Sigmoid colon (tissue), 3 donors: ENCODE results near the gene PADI1.

ENCODE experiments used
- POLR2A ChIP-seq, 2 donors: fragments of 450-650 bp; IDR thresholded peaks; one replicate each; pipeline ENCODE4 v1.6.1; 2016; ENCODE audit warnings: antibody characterized with exemption in 2 of 2, mild to moderate bottlenecking in 2 of 2, moderate library complexity in 2 of 2
- TF ChIP-seq, protein P1 (sequence below), 4 experiments: fragments of 450-650 bp in 3 of 4; fragments of 200-600 bp in 1 of 4; IDR thresholded peaks; one replicate each; pipeline ENCODE4 v1.5.1; 2016 to 2019; ENCODE audit warnings: antibody characterized with exemption in 4 of 4, mild to moderate bottlenecking in 3 of 4, moderate library complexity in 2 of 4

DNA sequence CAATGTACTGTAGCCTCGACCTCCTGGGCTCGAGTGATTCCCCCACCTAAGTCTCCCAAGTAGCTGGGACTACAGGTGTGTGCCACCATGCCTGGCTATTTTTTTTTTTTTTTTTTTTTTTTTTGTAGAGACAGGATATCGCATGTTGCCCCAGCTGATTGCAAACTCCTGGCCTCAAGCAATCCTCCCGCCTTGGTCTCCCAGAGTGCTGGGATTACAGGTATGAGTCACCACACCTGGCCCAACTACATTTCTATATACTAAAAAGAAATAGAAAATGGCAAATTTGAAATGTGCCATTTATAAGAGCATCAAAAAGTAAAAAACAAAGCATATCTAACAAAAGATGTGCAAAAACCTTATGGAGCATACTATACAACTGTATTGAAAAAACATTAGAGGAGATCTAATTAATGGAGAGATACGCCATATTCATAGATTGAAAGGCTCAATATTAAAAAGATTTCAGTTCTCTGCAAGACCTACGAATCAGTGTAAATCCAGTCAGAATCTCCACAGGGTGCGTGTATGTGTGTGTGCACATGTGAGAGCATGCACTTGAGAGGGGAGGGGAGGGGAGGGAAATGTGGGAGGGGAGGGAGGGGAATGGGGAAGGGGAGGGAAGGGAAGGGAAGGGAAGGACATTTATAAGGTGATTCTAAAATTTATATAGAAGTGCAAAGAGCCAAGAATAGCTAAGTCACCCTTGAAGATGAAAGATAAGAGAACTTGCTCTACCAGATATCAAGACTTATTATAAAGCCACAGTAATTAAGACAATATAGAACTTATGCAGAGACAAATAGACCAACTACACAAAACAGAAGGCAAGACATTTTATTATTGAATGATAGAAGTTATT, 87.6 kb downstream of the PADI1 start:
- TF ChIP-seq, protein P1, sequence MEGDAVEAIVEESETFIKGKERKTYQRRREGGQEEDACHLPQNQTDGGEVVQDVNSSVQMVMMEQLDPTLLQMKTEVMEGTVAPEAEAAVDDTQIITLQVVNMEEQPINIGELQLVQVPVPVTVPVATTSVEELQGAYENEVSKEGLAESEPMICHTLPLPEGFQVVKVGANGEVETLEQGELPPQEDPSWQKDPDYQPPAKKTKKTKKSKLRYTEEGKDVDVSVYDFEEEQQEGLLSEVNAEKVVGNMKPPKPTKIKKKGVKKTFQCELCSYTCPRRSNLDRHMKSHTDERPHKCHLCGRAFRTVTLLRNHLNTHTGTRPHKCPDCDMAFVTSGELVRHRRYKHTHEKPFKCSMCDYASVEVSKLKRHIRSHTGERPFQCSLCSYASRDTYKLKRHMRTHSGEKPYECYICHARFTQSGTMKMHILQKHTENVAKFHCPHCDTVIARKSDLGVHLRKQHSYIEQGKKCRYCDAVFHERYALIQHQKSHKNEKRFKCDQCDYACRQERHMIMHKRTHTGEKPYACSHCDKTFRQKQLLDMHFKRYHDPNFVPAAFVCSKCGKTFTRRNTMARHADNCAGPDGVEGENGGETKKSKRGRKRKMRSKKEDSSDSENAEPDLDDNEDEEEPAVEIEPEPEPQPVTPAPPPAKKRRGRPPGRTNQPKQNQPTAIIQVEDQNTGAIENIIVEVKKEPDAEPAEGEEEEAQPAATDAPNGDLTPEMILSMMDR (IDR thresholded peaks at IDR 0.05), result no peak
- TF ChIP-seq POLR2A (IDR thresholded peaks at IDR 0.05), result no peak
